EH (cell line): ENCODE data around the gene DCDC2B.
"Not testable (repeated sequence)": the region's sequence is repeated elsewhere in the genome, so short reads cannot be mapped to it uniquely, and the experiment has no call there.

Experiments used
- DNase-seq: peaks from one replicate; pipeline ENCODE4 v3.0.0-alpha.2; 2015; ENCODE audit warnings: low read depth

Gene DCDC2B

GRCh38 chr1:32256473-32257226, 47.8 kb downstream of the DCDC2B start:
- DNase-seq = no peak

- DNase-seq = no peak
Observed at GRCh38 chr1:32257227-32257508, 48.3 kb downstream of the DCDC2B start.

- not testable (repeated sequence) for DNase-seq
Observed at GRCh38 chr1:32263236-32263593, 54.3 kb downstream of the DCDC2B start.

GRCh38 chr1:32263744-32264143, 54.9 kb downstream of the DCDC2B start:
- DNase-seq = no peak
